Stimulated activated memory B cell treated with anti-CD40 and anti-IgM and Interleukin-4, amounts not matched to agents 10 μg/mL and 1 μg/mL and 100 μg/mL, for 72 hours (primary cell): Measurements from ENCODE around the gene OR51T1.
A peak's percentile ranks its signal among the peaks of the same experiment; 100 is the strongest.
"Not testable (repeated sequence)": the region's sequence is repeated elsewhere in the genome, so short reads cannot be mapped to it uniquely, and the experiment has no call there.

Experiments
- ATAC-seq: fragments of 150-1000 bp; cut with Tn5 transposase; 2 replicates; pipeline ENCODE4 v1.10.0; 2021
- H3K27ac Mint-ChIP-seq: one replicate; pipeline ENCODE4 v1.8.0; 2022; ENCODE audit warnings: mild to moderate bottlenecking, mixed read lengths
- H3K27me3 Mint-ChIP-seq: one replicate; pipeline ENCODE4 v1.8.0; 2022; ENCODE audit warnings: mixed read lengths
- H3K36me3 Mint-ChIP-seq: one replicate; pipeline ENCODE4 v1.8.0; 2022; ENCODE audit warnings: mixed read lengths
- H3K4me1 Mint-ChIP-seq: one replicate; pipeline ENCODE4 v1.8.0; 2022; ENCODE audit warnings: mixed read lengths
- H3K4me3 Mint-ChIP-seq: one replicate; pipeline ENCODE4 v1.8.0; 2022; ENCODE audit warnings: mild to moderate bottlenecking, moderate library complexity, mixed read lengths
- H3K9me3 Mint-ChIP-seq: one replicate; pipeline ENCODE4 v1.8.0; 2022; ENCODE audit warnings: mixed read lengths

OR51T1 gene, protein sequence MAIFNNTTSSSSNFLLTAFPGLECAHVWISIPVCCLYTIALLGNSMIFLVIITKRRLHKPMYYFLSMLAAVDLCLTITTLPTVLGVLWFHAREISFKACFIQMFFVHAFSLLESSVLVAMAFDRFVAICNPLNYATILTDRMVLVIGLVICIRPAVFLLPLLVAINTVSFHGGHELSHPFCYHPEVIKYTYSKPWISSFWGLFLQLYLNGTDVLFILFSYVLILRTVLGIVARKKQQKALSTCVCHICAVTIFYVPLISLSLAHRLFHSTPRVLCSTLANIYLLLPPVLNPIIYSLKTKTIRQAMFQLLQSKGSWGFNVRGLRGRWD

DNA sequence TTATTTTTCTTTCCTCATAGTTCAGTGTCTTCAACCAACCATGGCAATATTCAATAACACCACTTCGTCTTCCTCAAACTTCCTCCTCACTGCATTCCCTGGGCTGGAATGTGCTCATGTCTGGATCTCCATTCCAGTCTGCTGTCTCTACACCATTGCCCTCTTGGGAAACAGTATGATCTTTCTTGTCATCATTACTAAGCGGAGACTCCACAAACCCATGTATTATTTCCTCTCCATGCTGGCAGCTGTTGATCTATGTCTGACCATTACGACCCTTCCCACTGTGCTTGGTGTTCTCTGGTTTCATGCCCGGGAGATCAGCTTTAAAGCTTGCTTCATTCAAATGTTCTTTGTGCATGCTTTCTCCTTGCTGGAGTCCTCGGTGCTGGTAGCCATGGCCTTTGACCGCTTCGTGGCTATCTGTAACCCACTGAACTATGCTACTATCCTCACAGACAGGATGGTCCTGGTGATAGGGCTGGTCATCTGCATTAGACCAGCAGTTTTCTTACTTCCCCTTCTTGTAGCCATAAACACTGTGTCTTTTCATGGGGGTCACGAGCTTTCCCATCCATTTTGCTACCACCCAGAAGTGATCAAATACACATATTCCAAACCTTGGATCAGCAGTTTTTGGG is at the start of gene OR51T1:
Gene OR51T1, plus strand, starts transcription at position 41 of the 641 bp plus-strand sequence. Its CDS starts 0 bp downstream, at position 41.
- Mint-ChIP-seq H3K27me3 (no peaks in the 10 kb centered on the region), H3K36me3 (no peaks in the 10 kb centered on the region), H3K4me3 (no peak within 1 kb of the TSS), H3K27ac (no peak within 1 kb of the TSS), H3K9me3 (no peaks in the 10 kb centered on the region), H3K4me1 (no peaks in the 10 kb centered on the region)
- peak; percentile 39 for ATAC-seq

DNA sequence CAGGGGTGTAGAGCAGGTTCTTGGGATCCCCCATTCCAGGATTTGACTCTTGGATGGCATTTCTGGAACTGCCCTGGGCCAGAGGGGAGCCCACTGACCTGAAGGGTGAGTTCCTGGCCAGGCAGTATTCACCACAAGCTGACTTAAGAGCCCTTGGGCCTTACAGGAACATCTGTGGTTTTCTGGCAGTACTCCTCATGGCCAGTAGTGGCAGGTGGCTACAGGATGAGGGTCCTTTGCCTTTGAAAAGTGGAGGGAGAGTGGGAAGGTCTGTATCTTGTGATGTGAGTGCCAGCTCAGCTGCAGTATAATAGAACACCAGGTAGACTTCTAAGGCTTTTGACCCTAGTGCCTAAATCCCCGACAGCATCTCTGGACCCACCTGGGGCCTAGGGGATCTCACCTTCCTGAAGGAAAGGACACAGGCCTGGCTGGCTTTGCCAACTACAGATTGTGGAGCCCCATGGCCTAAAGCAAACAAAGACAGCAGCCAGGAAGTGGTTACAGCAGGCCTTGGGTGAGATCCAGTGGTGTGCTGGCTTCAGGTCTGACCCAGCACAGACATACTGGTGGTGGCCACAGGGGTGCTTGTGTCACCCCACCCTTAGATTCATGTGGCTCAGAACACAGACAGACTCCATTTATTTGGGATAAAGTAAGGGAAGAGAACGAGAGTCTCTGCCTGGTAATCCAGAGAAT is 41.7 kb upstream of the OR51T1 start:
- no peak for ATAC-seq
- peaks cover 19% of the 10 kb centered on the region for H3K27me3 Mint-ChIP-seq
- H3K4me1 Mint-ChIP-seq: no peaks in the 10 kb centered on the region
- H3K9me3 Mint-ChIP-seq: no peaks in the 10 kb centered on the region
- no peaks in the 10 kb centered on the region for H3K36me3 Mint-ChIP-seq
- no peak overlapping the region for H3K4me3 Mint-ChIP-seq
- H3K27ac Mint-ChIP-seq: no peak overlapping the region

DNA sequence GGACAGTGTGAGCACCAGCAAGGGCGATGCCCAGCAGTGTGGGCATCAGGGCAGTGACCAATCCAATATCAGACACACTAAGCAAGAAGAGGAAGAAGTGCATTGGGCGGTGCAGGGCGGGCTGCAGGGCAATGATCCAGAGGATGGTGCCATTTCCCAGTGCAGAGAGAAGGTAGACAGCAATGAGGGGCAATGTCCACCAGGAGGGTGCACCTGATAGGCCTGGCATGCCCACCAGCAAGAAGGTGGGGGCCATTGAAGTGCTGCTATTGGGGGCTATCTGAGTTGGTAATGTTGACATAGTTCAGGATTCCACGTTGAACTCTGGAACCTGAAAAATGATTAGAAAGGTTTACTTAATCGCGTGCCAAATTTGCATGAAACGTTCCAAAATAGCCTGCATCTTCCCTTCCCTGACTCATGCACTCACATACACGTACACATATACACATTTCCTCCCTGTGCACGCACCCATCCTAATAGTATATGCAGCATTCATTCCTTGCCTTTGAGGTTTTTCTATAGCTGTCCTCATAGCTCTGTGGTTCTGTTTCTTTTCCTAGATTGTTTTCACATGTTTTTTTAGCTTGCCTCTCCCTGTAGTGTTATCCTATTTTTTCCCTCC is 32.7 kb upstream of the OR51T1 start, which contains the start of gene OR51S1:
Gene OR51S1, minus strand, starts transcription at position 301 of the 625 bp plus-strand sequence. Its CDS starts 0 bp downstream, at position 301.
- Mint-ChIP-seq H3K27ac (no peak within 1 kb of the TSS), H3K9me3 (peaks cover 3% of the 10 kb centered on the region), H3K27me3 (peaks cover 12% of the 10 kb centered on the region), H3K36me3 (no peaks in the 10 kb centered on the region), H3K4me3 (no peak within 1 kb of the TSS), H3K4me1 (no peaks in the 10 kb centered on the region)
- no peak for ATAC-seq

DNA sequence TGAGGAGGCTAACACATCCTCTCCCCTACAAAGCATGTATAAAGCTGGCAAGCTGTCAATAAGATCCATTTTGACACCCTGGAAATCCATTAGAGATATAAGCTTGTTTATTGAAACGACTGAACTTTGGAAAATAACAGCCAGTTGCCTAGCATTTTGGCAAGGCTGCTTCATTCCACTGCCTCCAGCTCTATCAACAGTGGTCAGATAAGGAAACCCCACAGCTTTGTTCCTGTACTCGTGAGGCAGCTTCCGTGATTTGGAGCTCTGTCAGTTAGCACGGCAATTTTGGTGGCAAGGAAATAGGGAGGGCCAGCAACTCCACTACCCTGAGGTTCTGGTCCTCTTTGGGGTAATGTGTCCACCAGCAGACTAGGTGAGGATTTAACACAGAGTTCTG is 30.7 kb upstream of the OR51T1 start:
- peaks cover 5% of the 10 kb centered on the region for H3K9me3 Mint-ChIP-seq
- ATAC-seq: no peak
- H3K27ac Mint-ChIP-seq: no peak overlapping the region
- no peak overlapping the region for H3K4me3 Mint-ChIP-seq
- H3K4me1 Mint-ChIP-seq: no peaks in the 10 kb centered on the region
- H3K27me3 Mint-ChIP-seq: peaks cover 8% of the 10 kb centered on the region
- H3K36me3 Mint-ChIP-seq: no peaks in the 10 kb centered on the region

DNA sequence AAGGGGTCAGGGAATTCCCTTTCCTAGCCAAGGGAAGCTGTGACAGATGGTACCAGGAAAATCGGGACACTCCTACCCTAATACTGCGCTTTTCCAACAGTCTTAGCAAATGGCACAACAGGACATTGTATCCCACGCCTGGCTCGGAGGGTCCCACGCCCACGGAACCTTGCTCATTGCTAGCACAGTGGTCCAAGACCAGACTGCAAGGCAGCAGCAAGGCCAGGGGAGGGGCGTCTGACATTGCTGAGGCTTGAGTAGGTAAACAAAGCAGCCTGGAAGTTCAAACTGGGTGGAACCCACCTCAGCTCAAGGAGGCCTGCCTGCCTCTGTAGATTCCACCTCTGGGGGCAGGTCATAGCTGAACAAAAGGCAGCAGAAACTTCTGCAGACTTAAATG is 27.4 kb upstream of the OR51T1 start:
- not testable (repeated sequence) for H3K27me3 Mint-ChIP-seq, H3K27ac Mint-ChIP-seq, ATAC-seq, H3K9me3 Mint-ChIP-seq, H3K4me3 Mint-ChIP-seq, H3K36me3 Mint-ChIP-seq, H3K4me1 Mint-ChIP-seq

DNA sequence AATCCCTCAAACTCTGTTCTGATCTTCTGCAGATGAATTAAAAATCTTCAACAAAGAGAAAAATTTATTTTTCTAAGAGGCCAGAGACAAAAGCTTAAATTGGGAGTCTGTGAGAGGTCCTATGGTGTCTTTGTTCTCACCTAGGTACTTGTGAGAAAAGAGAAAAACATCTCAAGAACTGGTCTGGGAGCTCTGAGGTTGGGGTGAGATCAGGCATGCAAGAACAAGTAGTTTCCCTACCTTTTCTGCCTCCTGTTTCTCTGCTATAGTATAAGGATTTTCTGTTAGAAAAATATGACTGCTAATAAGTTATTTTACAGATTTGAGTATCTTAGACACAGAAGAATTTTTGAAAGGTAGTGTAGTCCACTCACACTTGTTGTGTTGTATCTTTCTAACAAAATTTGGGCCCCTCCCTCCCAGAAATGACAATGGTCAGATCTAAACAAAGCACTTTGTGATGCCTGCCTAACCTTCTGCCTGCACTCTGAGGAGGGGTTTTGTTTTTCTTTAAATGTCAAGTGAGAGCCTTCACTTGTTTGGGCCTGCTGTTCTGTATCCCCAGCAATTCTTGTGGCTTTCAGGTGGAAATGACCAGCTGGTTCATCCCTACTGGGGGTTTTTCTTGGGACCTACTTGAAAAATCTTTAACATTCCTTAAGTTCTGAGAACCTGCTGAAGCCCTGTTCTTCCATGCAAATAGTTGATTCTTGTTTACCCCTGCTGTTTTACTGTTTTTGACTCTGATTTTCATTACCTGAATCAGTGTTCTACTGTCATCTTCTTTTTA is 19.1 kb upstream of the OR51T1 start:
- Mint-ChIP-seq H3K9me3 (peaks cover 4% of the 10 kb centered on the region), H3K36me3 (no peaks in the 10 kb centered on the region), H3K4me3 (no peak overlapping the region), H3K4me1 (no peaks in the 10 kb centered on the region), H3K27ac (no peak overlapping the region), H3K27me3 (no peaks in the 10 kb centered on the region)
- no peak for ATAC-seq

DNA sequence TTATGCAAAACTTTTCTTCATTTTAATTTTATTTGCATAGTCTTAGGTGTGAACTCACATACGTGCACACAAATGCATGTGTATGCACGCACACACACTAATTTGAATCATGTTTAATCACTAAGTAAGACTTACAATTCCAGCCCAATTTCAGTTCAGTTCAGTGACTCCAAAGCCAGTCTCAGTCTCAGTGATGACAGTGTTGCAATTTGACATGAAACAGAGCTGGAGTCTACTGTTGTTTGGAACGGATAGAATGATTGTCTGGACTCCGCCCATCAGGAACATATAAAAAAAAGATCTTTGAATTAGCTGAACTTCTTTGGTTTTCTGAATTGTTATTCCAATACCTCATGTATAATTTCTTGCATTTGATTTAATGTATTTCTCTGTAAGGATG is 17.8 kb upstream of the OR51T1 start:
- Mint-ChIP-seq H3K9me3 (peaks cover 4% of the 10 kb centered on the region), H3K4me1 (no peaks in the 10 kb centered on the region), H3K4me3 (no peak overlapping the region), H3K36me3 (no peaks in the 10 kb centered on the region), H3K27ac (no peak overlapping the region), H3K27me3 (no peaks in the 10 kb centered on the region)
- ATAC-seq: no peak

DNA sequence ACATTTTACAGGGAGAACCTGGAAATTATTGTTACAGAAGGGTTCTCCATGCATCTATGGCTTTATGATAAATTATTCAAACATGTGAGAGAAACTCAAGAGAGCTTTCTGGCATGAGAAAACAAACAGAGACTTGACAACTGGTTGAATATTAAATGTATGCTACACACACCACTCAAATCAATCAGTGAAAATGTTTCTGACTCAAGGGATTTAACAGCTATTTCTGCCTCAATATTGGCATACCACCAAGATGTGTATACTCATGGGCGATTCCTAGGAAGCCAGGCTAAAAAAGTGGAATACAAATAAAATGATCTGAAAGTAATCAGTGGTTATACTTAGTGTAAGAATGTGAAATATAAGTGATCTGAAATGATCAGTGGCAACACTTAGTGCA is 15.8 kb upstream of the OR51T1 start:
- Mint-ChIP-seq H3K9me3 (peaks cover 3% of the 10 kb centered on the region), H3K27me3 (no peaks in the 10 kb centered on the region), H3K4me1 (no peaks in the 10 kb centered on the region), H3K27ac (no peak overlapping the region), H3K36me3 (no peaks in the 10 kb centered on the region), H3K4me3 (no peak overlapping the region)
- ATAC-seq: no peak

DNA sequence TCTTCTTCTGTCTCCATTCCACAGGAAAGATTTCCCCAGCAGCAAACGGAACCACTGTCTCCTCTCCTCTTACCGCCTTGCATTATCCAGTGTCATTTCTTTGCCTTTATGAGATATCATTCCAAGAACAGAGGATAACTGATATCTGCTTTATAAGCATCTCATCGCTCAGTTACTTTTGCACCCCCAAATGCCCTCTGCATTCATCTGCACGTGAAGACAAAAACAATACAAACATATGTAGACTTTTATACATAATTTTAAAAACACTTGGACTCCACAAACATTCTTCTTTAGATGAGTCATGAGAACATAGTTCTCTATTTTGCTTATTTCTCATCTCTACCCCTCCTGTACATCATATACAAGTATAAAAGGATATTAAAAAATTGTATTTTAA is 512 bp upstream of the OR51T1 start:
- Mint-ChIP-seq H3K27ac (no peak overlapping the region), H3K36me3 (no peaks in the 10 kb centered on the region), H3K4me3 (no peak overlapping the region), H3K4me1 (no peaks in the 10 kb centered on the region), H3K27me3 (no peaks in the 10 kb centered on the region), H3K9me3 (no peaks in the 10 kb centered on the region)
- no peak for ATAC-seq

DNA sequence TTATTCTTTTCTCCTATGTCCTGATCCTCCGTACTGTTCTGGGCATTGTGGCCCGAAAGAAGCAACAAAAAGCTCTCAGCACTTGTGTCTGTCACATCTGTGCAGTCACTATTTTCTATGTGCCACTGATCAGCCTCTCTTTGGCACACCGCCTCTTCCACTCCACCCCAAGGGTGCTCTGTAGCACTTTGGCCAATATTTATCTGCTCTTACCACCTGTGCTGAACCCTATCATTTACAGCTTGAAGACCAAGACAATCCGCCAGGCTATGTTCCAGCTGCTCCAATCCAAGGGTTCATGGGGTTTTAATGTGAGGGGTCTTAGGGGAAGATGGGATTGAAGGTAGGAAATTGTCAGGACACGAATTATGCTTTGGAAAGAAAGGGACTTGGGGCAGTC is 843 bp downstream of the OR51T1 start:
- no peak overlapping the region for H3K4me3 Mint-ChIP-seq
- no peaks in the 10 kb centered on the region for H3K4me1 Mint-ChIP-seq
- peak; percentile 16 for ATAC-seq
- no peaks in the 10 kb centered on the region for H3K36me3 Mint-ChIP-seq
- no peaks in the 10 kb centered on the region for H3K27me3 Mint-ChIP-seq
- H3K27ac Mint-ChIP-seq: no peak overlapping the region
- H3K9me3 Mint-ChIP-seq: no peaks in the 10 kb centered on the region

DNA sequence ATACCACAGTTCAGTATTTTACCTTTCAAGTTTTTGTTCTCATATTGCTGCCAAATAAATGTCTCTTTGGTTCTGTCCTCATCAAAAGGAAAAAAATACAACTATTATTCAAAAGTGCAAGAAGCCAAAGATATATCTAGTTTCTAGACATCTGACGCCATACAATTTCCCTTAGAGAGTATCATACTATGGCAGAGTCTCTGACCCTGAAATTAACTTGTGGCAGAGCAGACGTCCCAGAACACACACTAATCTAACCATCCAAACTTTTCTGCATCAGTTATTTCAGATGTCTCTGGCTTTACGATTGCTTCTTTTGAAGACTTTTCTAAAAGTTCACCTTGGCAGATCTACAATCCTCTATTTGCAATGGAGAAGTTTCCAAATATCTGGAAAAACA is 2.7 kb downstream of the OR51T1 start:
- H3K4me3 Mint-ChIP-seq: no peak overlapping the region
- H3K9me3 Mint-ChIP-seq: no peaks in the 10 kb centered on the region
- no peaks in the 10 kb centered on the region for H3K36me3 Mint-ChIP-seq
- H3K27me3 Mint-ChIP-seq: no peaks in the 10 kb centered on the region
- H3K4me1 Mint-ChIP-seq: no peaks in the 10 kb centered on the region
- ATAC-seq: no peak
- H3K27ac Mint-ChIP-seq: no peak overlapping the region

DNA sequence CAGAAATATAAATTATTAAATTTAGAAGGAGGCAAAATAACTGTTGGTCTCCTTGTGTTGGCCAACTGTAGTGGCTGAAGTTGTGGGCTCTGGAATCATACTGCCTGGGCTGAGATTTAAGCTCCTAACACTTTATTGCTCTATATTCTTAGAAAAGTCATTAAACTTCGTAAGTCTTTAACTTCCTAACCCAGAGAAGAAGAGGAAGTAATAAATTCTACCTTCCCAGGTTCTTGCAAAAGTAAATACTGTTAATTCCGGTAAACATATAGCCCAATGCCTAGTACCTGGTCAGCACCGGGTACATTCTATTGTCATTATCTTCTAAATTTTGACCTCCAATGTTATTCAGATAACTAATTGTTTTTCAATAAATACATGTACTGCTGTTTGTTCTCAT is 4.5 kb downstream of the OR51T1 start:
- H3K27me3 Mint-ChIP-seq: peaks cover 9% of the 10 kb centered on the region
- no peaks in the 10 kb centered on the region for H3K4me1 Mint-ChIP-seq
- H3K36me3 Mint-ChIP-seq: no peaks in the 10 kb centered on the region
- no peak overlapping the region for H3K27ac Mint-ChIP-seq
- H3K4me3 Mint-ChIP-seq: no peak overlapping the region
- no peaks in the 10 kb centered on the region for H3K9me3 Mint-ChIP-seq
- ATAC-seq: no peak

DNA sequence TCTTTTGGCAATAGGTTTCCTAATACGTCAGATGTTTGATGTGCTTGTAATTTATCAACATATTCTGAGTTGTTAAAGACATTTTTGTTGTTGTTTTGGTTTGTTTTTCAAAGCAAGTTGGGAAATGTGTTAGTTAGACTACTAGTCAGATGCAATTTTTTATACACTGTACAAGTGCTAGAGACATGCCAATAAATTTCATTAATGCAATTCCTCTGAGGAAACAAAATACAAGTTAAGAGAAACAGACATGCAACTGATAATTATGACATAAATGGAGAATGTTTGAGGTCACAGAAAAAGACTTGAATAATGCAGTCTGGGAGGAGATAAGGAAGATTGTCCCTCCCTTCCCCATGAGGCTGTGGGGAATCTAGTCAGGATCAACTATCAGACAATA is 5.9 kb downstream of the OR51T1 start:
- H3K36me3 Mint-ChIP-seq: no peaks in the 10 kb centered on the region

DNA sequence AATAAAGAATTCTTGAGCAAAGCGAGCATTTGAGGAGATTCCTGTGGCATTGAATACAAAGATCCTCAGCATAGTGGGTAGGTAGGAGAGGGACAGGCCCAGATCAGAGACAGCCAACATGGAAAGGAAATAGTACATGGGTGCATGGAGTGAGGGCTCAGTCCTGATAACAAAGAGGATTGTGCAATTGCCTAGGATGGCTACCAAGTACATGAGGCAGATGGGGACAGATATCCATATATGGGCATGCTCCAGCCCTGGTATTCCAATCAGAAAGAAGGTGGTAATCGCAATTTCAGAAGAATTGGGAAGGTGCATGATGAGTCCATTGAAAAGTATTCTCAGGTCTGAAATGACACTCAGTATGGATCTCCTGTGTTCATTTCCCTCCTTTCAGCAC is 8.6 kb downstream of the OR51T1 start:
- Mint-ChIP-seq H3K9me3 (no peaks in the 10 kb centered on the region), H3K27ac (no peak overlapping the region), H3K27me3 (peaks cover 9% of the 10 kb centered on the region), H3K36me3 (no peaks in the 10 kb centered on the region), H3K4me1 (no peaks in the 10 kb centered on the region), H3K4me3 (no peak overlapping the region)
- ATAC-seq: no peak

More for the DNA sequence above, 5.9 kb downstream of the OR51T1 start:
- Mint-ChIP-seq H3K27me3 (peaks cover 9% of the 10 kb centered on the region), H3K9me3 (no peaks in the 10 kb centered on the region), H3K4me3 (no peak overlapping the region), H3K27ac (no peak overlapping the region), H3K4me1 (no peaks in the 10 kb centered on the region)
- no peak for ATAC-seq
